Dendritic cell treated with granulocyte-macrophage colony-stimulating factor and Interleukin-4, amounts not matched to agents 40 ng/mL and 50 ng/mL, for 4 days (primary cell): ENCODE results near the gene STK38L.

Experiments
- H3K27ac Mint-ChIP-seq: one replicate; pipeline ENCODE4 v1.8.0; 2022; ENCODE audit warnings: mild to moderate bottlenecking, mixed read lengths
- H3K27me3 Mint-ChIP-seq: one replicate; pipeline ENCODE4 v1.8.0; 2022; ENCODE audit warnings: mild to moderate bottlenecking, mixed read lengths
- H3K36me3 Mint-ChIP-seq: one replicate; pipeline ENCODE4 v1.8.0; 2022; ENCODE audit warnings: low read depth, mixed read lengths
- H3K4me1 Mint-ChIP-seq: one replicate; pipeline ENCODE4 v1.8.0; 2022; ENCODE audit warnings: low read depth, mixed read lengths
- H3K4me3 Mint-ChIP-seq: one replicate; pipeline ENCODE4 v1.8.0; 2022; ENCODE audit warnings: mild to moderate bottlenecking, moderate library complexity, mixed read lengths
- H3K9me3 Mint-ChIP-seq: one replicate; pipeline ENCODE4 v1.8.0; 2022; ENCODE audit warnings: mixed read lengths
- intact Hi-C: fragments of 100-400 bp; cut with micrococcal nuclease; formaldehyde crosslinking; loops from one replicate; pipeline ENCODE4 v1.15.0; 2022

Gene STK38L

DNA sequence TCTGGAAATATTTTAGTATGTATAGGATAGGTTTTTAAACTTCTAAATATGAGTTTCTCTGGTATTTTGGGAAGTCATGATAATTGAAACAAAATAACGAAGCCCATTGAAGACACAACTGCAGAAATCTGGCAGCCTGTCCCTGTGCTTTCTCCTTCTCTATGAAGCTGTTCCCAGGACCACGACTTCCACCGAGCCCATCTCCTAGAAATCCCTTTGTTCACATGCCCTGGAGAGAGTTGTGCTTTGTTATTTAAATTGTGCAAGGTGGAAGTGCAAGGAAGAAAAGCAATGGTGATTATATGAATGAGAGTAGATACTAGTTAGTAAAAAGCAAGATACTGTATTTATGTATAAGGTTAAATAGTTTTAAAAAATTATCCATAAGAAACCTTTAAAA, 32.2 kb downstream of the STK38L start:
- no peak overlapping the region for H3K4me3 Mint-ChIP-seq
- H3K9me3 Mint-ChIP-seq, result no peaks in the 10 kb centered on the region
- H3K4me1 Mint-ChIP-seq, result peaks cover 41% of the 10 kb centered on the region
- intact Hi-C loops, result no loop called here
- no peaks in the 10 kb centered on the region for H3K27me3 Mint-ChIP-seq
- peaks cover 9% of the 10 kb centered on the region for H3K36me3 Mint-ChIP-seq
- H3K27ac Mint-ChIP-seq, result no peak overlapping the region

DNA sequence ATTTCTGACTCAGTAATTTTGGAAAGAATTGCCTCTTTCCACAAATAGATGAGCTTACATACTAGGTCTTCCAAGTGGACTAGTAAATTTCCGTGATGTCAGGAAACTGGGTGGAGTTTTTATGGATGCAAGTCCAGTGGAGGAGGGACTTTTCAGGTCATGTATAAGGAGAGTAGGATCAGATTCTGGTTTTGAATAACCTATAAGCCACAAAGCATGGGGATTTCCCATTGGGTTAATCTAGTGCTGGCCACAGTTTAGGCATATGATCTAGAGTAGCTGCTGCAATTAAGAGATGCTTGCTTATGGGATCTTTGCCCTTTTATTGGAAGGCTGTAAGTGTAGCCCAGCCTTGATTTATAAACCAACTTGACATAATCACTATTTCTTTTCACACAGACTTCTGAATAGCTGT, 33.8 kb downstream of the STK38L start:
- intact Hi-C loops, result no loop called here

DNA sequence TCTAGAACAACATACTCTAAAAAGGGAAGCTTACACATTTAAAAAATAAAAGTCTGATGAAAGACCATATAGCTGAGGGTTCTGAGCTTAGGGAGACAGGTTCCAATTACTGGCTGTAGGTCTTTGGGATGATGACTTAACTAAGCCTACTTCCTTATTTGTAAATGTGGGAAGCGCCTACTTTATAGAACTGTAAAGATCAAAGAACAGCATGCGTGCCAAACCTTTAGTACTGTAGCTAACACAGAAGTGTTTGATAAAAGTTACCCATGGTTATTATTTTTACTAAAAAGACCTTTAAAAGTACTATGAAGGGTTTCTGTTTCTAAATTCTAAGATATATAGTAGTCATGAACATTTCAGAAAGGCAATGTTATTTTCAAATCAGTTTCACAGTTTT, 35.7 kb downstream of the STK38L start:
- H3K27ac Mint-ChIP-seq, result no peak overlapping the region
- peaks cover 19% of the 10 kb centered on the region for H3K4me1 Mint-ChIP-seq
- no peak overlapping the region for H3K4me3 Mint-ChIP-seq
- H3K36me3 Mint-ChIP-seq, result peaks cover 16% of the 10 kb centered on the region
- no peaks in the 10 kb centered on the region for H3K27me3 Mint-ChIP-seq
- H3K9me3 Mint-ChIP-seq, result no peaks in the 10 kb centered on the region
- intact Hi-C loops, result no loop called here

More for the DNA sequence above, 33.8 kb downstream of the STK38L start:
- Mint-ChIP-seq H3K36me3 (peaks cover 14% of the 10 kb centered on the region), H3K27me3 (no peaks in the 10 kb centered on the region), H3K4me1 (peaks cover 25% of the 10 kb centered on the region), H3K9me3 (no peaks in the 10 kb centered on the region), H3K4me3 (no peak overlapping the region), H3K27ac (no peak overlapping the region)

DNA sequence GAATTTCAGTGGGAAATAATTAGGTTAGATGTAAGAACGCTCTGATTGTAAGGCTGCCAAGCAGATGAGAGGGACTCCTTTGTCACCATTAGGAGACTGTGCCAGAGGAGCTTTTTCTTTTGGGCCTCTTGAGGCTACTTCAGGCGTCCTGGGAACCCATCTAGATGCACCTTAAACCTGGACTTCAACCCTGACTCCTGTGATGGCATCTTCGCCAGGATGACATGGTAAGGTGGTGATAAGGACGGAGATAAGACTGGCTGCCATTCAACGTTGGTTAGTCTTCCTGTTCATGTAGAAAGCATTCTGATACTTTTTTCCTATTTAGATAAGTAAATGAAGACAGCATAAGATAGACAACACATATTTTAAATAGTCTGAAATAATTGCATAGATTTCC, 36.3 kb downstream of the STK38L start:
- H3K27me3 Mint-ChIP-seq, result no peaks in the 10 kb centered on the region
- H3K9me3 Mint-ChIP-seq, result no peaks in the 10 kb centered on the region
- peaks cover 15% of the 10 kb centered on the region for H3K4me1 Mint-ChIP-seq
- H3K27ac Mint-ChIP-seq, result no peak overlapping the region
- no peak overlapping the region for H3K4me3 Mint-ChIP-seq
- intact Hi-C loops, result no loop called here
- peaks cover 11% of the 10 kb centered on the region for H3K36me3 Mint-ChIP-seq

DNA sequence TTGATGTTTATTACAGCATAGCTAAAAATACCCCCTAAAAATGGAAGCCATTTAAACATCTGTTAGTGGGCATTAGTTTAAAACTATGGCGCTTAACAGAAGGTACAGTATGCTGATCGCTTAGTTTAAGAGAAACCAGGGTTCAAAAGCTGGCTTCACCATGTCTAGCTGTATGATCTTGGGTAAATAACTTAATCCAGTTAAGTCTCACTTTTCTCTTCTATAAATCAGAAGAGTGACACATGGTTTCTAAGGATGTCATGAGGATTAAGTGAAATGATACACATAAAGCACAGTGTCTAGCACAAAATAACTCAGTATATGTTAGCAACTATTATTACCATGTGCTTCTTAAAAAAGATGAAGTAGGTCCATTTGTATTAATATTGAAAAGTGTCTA, 38.7 kb downstream of the STK38L start:
- Mint-ChIP-seq H3K27me3 (no peaks in the 10 kb centered on the region), H3K36me3 (peaks cover 16% of the 10 kb centered on the region), H3K4me3 (no peak overlapping the region), H3K9me3 (no peaks in the 10 kb centered on the region), H3K4me1 (peaks cover 3% of the 10 kb centered on the region), H3K27ac (no peak overlapping the region)
- intact Hi-C loops, result no loop called here

DNA sequence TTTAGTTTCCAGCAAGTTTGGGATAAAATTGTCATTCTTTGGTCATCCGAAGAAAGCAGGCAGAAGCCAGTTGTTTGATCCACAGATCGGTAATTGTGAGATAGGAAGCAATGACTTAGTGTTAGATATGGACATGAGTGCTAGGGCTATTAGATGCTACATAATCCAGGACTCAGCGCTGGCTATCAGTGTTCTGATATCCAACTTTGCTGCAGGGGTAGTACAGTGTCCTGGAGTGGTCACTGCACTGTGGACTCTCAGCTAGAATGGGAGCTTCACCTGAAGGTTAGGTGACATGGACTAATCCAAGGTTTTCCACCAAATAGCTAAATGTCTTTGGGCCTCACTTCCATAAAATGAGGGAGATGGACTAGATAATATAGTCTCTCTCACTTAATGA, 39.9 kb downstream of the STK38L start:
- Mint-ChIP-seq H3K4me3 (no peak overlapping the region), H3K4me1 (no peaks in the 10 kb centered on the region), H3K27me3 (no peaks in the 10 kb centered on the region), H3K27ac (no peak overlapping the region), H3K36me3 (peaks cover 24% of the 10 kb centered on the region), H3K9me3 (no peaks in the 10 kb centered on the region)
- intact Hi-C loops, result no loop called here

DNA sequence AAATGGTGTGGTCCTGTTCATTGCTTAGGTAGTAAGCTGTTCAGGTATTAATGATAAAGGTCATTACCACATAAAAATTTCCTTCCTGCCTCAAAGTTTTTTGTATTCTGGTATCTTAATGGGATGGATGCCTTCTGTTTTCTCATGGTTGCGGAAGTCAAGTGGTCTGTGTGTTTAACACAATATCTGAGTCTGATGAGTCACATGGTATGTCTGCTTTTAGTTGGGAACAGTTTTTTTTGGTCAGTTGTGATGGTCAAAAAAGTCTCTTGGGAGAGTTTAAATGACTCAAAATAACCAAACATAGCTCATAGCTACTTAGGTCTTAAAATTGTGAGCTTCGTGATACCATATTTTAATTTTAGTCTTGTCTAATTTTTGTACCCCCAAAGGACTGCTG, 40.7 kb downstream of the STK38L start:
- no peaks in the 10 kb centered on the region for H3K4me1 Mint-ChIP-seq
- no peak overlapping the region for H3K4me3 Mint-ChIP-seq
- no peaks in the 10 kb centered on the region for H3K27me3 Mint-ChIP-seq
- peaks cover 24% of the 10 kb centered on the region for H3K36me3 Mint-ChIP-seq
- H3K9me3 Mint-ChIP-seq, result no peaks in the 10 kb centered on the region
- H3K27ac Mint-ChIP-seq, result no peak overlapping the region
- intact Hi-C loops, result no loop called here

DNA sequence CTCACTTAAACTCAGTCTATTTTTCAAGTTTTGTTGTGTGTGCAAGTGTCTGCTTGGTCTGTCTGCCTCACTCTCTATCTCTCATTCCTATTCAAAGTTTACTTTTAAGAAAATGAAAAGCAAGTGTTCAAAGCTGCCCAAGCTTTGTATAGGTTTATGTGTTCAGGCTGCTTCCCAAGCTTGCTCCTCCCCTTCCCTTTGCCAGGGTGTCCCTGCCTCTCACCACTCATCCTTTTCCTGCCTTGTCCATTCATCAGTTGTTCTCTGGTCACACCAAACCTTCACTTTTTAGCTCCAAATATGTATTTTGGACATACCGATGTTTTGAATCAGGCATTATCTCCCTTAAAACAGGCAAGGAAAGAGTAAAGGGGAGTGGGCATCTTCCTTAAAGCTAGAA, 41.3 kb downstream of the STK38L start:
- Mint-ChIP-seq H3K36me3 (peaks cover 24% of the 10 kb centered on the region), H3K4me1 (peaks cover 2% of the 10 kb centered on the region), H3K27me3 (no peaks in the 10 kb centered on the region), H3K9me3 (no peaks in the 10 kb centered on the region), H3K4me3 (no peak overlapping the region), H3K27ac (no peak overlapping the region)
- intact Hi-C loops, result no loop called here

DNA sequence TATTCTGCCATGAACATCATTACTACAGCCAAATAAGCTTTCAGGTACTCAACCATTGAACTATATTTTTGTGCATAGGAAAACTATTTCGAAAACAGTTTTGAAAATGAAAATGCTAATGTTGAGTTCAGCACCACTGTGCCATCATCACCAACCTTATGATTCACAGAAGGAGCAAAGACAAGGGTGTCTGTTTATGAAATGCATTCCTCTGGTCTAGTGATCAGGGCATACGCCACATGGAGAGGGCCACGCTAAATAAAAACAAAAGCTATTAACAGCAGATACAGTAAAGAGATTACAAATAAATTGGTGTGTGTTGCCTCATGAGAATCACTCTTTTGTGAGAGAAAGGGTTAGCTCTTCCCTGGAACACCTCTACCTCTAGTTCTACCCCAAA, 45.3 kb downstream of the STK38L start:
- peaks cover 10% of the 10 kb centered on the region for H3K4me1 Mint-ChIP-seq
- no peaks in the 10 kb centered on the region for H3K9me3 Mint-ChIP-seq
- H3K4me3 Mint-ChIP-seq, result no peak overlapping the region
- intact Hi-C loops, result no loop called here
- H3K27me3 Mint-ChIP-seq, result no peaks in the 10 kb centered on the region
- no peak overlapping the region for H3K27ac Mint-ChIP-seq
- H3K36me3 Mint-ChIP-seq, result peaks cover 34% of the 10 kb centered on the region

DNA sequence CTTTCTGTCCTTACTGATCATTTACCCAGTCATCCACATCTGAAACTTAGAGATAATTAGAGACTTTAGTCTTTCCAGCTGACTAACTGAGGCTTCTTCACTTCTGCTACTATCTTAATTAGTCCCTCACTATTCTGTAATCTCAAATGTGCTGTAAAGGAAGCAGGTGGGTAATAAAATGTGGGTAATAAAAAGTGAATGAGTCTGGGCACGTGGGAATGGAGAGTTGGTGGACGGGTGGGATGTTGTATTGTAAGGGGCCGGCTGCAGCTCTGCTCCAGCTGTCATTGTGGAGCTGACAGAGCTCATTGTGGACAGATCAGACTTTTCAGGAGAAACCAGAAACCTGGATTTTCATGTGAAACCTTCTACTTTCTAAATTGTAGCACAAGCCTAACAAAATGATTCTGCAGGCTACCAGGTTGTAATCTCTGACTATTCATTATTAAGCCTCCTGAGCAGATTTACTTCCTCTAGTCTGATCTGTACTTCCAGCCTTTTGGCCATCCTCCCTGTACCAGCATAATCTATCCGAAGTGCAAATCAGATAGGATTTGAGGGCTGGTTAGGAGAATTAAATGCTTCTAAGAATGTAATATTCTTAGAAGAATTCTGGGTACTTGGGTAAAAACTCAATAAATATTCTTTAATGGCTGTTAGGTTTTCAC, 46.5 kb downstream of the STK38L start:
- Mint-ChIP-seq H3K27ac (peak overlapping the region; percentile 16), H3K9me3 (no peaks in the 10 kb centered on the region), H3K4me1 (peaks cover 12% of the 10 kb centered on the region), H3K36me3 (peaks cover 37% of the 10 kb centered on the region), H3K4me3 (no peak overlapping the region), H3K27me3 (no peaks in the 10 kb centered on the region)
- intact Hi-C loops, result no loop called here

DNA sequence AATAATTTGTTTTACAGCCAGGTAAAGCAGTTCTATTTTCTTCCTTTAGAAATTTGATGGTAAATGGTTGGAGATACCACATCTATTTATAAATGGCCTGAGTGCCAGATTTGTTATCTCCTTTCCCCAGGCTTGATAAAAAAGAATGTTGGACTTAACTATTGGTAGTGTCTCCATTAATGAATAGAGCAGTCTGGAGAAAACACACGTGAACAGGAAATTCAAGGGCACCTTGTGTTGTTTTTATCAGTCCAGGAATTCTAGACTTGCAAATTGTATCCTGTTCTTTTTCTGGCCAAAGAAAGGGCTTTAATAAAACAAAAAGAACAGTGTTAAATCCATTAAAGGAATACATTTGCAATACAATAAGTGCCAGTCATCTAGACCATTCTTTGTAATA, 47.8 kb downstream of the STK38L start:
- Mint-ChIP-seq H3K4me3 (no peak overlapping the region), H3K36me3 (peaks cover 41% of the 10 kb centered on the region), H3K9me3 (no peaks in the 10 kb centered on the region), H3K4me1 (peaks cover 15% of the 10 kb centered on the region), H3K27ac (no peak overlapping the region), H3K27me3 (no peaks in the 10 kb centered on the region)
- intact Hi-C loops, result no loop called here

DNA sequence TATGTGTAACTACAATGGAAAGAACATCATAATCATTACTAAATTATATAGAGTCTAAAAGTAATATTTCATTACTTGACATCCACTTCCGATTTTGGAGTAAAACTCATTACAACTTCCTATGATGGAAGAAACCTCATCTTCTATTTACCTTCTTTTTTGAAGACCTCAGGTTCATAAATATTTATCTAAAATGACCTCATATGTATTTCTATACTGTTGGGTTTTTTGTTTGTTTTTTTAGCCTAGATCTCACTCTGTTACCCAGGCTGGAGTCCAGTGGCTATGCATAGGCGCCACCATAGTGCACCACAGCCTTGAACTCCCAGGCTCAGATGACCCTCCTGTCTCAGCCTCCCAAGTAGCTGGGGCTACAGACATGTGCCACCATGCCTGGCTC, 48.6 kb downstream of the STK38L start:
- no peak overlapping the region for H3K4me3 Mint-ChIP-seq
- H3K9me3 Mint-ChIP-seq, result no peaks in the 10 kb centered on the region
- H3K36me3 Mint-ChIP-seq, result peaks cover 41% of the 10 kb centered on the region
- H3K27me3 Mint-ChIP-seq, result no peaks in the 10 kb centered on the region
- no peak overlapping the region for H3K27ac Mint-ChIP-seq
- intact Hi-C loops, result no loop called here
- peaks cover 15% of the 10 kb centered on the region for H3K4me1 Mint-ChIP-seq

DNA sequence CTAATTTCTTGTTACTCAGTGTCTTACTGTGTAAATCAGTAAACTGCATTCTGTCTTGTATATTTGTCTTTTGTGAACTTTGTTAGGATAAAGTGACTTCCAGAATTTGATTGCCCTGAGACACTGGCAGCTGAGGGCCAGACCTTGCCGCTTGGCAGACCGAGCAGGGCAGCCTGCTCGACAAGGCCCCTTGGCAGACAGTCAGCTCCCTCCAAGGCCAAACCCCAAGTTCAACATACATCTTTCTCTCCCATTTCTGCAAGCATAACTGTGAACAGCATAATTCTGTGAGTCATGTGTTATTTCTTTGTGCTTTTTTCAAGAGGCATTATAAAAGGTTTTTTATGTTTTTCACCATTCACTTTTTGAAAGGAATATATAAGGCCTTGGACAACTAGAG, 49.4 kb downstream of the STK38L start:
- H3K27ac Mint-ChIP-seq, result no peak overlapping the region
- intact Hi-C loops, result no loop called here
- no peaks in the 10 kb centered on the region for H3K27me3 Mint-ChIP-seq
- H3K36me3 Mint-ChIP-seq, result peaks cover 45% of the 10 kb centered on the region
- H3K9me3 Mint-ChIP-seq, result no peaks in the 10 kb centered on the region
- no peak overlapping the region for H3K4me3 Mint-ChIP-seq
- peaks cover 15% of the 10 kb centered on the region for H3K4me1 Mint-ChIP-seq

DNA sequence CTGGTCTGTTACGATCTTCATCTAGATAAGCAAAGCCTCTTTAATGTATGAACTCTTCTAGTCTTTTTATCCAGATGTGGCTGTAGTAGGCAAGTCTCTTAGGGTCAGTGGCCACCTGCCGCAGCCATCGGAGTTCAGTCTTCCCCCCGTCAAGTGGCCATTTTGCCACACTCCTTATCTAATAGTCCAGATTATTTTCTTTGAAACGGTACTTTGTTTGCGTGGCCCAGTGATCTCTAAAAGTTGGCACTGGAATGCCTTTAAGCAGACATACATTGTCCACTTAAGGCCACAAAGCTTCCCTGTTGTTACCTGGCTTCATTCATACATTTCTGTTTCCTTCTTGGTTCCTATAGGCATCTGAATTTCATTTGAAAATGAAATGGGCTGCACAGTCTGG, 52.6 kb downstream of the STK38L start:
- H3K36me3 Mint-ChIP-seq, result peaks cover 64% of the 10 kb centered on the region
- H3K27me3 Mint-ChIP-seq, result no peaks in the 10 kb centered on the region
- H3K27ac Mint-ChIP-seq, result no peak overlapping the region
- intact Hi-C loops, result no loop called here
- H3K4me3 Mint-ChIP-seq, result no peak overlapping the region
- no peaks in the 10 kb centered on the region for H3K9me3 Mint-ChIP-seq
- peaks cover 6% of the 10 kb centered on the region for H3K4me1 Mint-ChIP-seq

DNA sequence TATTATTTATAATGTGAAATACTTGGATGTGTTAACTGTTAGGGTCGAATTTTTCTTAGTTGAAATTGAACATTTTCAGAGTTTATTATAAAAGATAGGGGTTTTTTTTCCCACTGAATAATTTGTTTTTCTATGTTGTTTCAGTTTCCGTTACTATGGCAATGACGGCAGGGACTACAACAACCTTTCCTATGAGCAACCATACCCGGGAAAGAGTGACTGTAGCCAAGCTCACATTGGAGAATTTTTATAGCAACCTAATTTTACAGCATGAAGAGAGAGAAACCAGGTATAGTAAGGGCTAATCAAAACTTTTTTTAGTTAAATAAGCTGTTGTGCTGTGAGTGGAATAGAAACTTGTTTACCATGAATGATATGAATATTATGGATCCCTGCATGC, 53.5 kb downstream of the STK38L start:
- no peaks in the 10 kb centered on the region for H3K9me3 Mint-ChIP-seq
- peaks cover 6% of the 10 kb centered on the region for H3K4me1 Mint-ChIP-seq
- H3K36me3 Mint-ChIP-seq, result peaks cover 69% of the 10 kb centered on the region
- H3K27me3 Mint-ChIP-seq, result no peaks in the 10 kb centered on the region
- intact Hi-C loops, result no loop called here
- no peak overlapping the region for H3K27ac Mint-ChIP-seq
- H3K4me3 Mint-ChIP-seq, result no peak overlapping the region
